ENCODE data around the gene SLC10A6. TPM values are rescaled to one million over a fixed set of nuclear protein-coding genes. Genes with fewer than 3 reads are reported as not detected.

Gene SLC10A6
- total and polyA plus RNA-seq, 2 of the 13 experiments (the other 11 are each of a cell fraction or from before 2014, with no cell fraction given), result not detected

GRCh38 chr4:86791126-86791525 lies 58.1 kb downstream of the SLC10A6 start (continued):
- TF ChIP-seq TBX2 (CRISPR knock-in tag; IDR thresholded peaks at IDR 0.05; ENCODE audit: borderline replicate concordance) (no peak), JUNB (CRISPR knock-in tag; IDR thresholded peaks at IDR 0.05; ENCODE audit: borderline replicate concordance) (no peak), ZNF558 (CRISPR knock-in tag; IDR thresholded peaks at IDR 0.05; ENCODE audit: borderline replicate concordance) (no peak), TGIF2 (CRISPR knock-in tag; IDR thresholded peaks at IDR 0.05) (no peak), TCF7 (IDR thresholded peaks at IDR 0.05; ENCODE audit: low read depth) (no peak), WIZ (CRISPR knock-in tag; IDR thresholded peaks at IDR 0.05) (no peak), ZNF629 (CRISPR knock-in tag; conservative IDR thresholded peaks at IDR 0.05) (0 out of 2 replicates have a peak, but pooled peaks have one; percentile 19), BRCA1 (CRISPR knock-in tag; IDR thresholded peaks at IDR 0.05) (peak; percentile 85; the same call in 1 of the 2 replicates), HNRNPH1 (optimal IDR thresholded peaks at IDR 0.05; ENCODE audit: low read depth, low read length) (no peak), NFIC (IDR thresholded peaks at IDR 0.05; ENCODE audit: low read length) (no peak), ZFP1 (CRISPR knock-in tag; IDR thresholded peaks at IDR 0.05) (no peak), SIN3B (IDR thresholded peaks at IDR 0.05; ENCODE audit: low read length) (no peak), SOX5 (CRISPR knock-in tag; IDR thresholded peaks at IDR 0.05; ENCODE audit: borderline replicate concordance) (no peak), ZBTB21 (CRISPR knock-in tag; IDR thresholded peaks at IDR 0.05) (no peak), TOE1 (CRISPR knock-in tag; IDR thresholded peaks at IDR 0.05) (no peak), ETV5 (CRISPR knock-in tag; IDR thresholded peaks at IDR 0.05; ENCODE audit: borderline replicate concordance) (no peak), ZNF460 (CRISPR knock-in tag; IDR thresholded peaks at IDR 0.05; ENCODE audit: borderline replicate concordance) (no peak), IKZF1 (IDR thresholded peaks at IDR 0.05) (no peak), MATR3 (CRISPR knock-in tag; IDR thresholded peaks at IDR 0.05) (no peak), SUZ12 (IDR thresholded peaks at IDR 0.05; ENCODE audit: low read depth, low read length) (no peak), ZNF766 (CRISPR knock-in tag; IDR thresholded peaks at IDR 0.05; ENCODE audit: borderline replicate concordance) (0 out of 2 replicates have a peak, but pooled peaks have one; percentile 52)
- TF ChIP-seq, protein P1, sequence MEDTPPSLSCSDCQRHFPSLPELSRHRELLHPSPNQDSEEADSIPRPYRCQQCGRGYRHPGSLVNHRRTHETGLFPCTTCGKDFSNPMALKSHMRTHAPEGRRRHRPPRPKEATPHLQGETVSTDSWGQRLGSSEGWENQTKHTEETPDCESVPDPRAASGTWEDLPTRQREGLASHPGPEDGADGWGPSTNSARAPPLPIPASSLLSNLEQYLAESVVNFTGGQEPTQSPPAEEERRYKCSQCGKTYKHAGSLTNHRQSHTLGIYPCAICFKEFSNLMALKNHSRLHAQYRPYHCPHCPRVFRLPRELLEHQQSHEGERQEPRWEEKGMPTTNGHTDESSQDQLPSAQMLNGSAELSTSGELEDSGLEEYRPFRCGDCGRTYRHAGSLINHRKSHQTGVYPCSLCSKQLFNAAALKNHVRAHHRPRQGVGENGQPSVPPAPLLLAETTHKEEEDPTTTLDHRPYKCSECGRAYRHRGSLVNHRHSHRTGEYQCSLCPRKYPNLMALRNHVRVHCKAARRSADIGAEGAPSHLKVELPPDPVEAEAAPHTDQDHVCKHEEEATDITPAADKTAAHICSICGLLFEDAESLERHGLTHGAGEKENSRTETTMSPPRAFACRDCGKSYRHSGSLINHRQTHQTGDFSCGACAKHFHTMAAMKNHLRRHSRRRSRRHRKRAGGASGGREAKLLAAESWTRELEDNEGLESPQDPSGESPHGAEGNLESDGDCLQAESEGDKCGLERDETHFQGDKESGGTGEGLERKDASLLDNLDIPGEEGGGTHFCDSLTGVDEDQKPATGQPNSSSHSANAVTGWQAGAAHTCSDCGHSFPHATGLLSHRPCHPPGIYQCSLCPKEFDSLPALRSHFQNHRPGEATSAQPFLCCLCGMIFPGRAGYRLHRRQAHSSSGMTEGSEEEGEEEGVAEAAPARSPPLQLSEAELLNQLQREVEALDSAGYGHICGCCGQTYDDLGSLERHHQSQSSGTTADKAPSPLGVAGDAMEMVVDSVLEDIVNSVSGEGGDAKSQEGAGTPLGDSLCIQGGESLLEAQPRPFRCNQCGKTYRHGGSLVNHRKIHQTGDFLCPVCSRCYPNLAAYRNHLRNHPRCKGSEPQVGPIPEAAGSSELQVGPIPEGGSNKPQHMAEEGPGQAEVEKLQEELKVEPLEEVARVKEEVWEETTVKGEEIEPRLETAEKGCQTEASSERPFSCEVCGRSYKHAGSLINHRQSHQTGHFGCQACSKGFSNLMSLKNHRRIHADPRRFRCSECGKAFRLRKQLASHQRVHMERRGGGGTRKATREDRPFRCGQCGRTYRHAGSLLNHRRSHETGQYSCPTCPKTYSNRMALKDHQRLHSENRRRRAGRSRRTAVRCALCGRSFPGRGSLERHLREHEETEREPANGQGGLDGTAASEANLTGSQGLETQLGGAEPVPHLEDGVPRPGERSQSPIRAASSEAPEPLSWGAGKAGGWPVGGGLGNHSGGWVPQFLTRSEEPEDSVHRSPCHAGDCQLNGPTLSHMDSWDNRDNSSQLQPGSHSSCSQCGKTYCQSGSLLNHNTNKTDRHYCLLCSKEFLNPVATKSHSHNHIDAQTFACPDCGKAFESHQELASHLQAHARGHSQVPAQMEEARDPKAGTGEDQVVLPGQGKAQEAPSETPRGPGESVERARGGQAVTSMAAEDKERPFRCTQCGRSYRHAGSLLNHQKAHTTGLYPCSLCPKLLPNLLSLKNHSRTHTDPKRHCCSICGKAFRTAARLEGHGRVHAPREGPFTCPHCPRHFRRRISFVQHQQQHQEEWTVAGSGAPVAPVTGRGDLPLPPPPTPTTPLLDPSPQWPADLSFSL (CRISPR knock-in tag; IDR thresholded peaks at IDR 0.05), result no peak
